Measurements from ENCODE around the gene PDIA5.
"Not testable (repeated sequence)": the region's sequence is repeated elsewhere in the genome, so short reads cannot be mapped to it uniquely, and the experiment has no call there.

The PDIA5 gene

DNA sequence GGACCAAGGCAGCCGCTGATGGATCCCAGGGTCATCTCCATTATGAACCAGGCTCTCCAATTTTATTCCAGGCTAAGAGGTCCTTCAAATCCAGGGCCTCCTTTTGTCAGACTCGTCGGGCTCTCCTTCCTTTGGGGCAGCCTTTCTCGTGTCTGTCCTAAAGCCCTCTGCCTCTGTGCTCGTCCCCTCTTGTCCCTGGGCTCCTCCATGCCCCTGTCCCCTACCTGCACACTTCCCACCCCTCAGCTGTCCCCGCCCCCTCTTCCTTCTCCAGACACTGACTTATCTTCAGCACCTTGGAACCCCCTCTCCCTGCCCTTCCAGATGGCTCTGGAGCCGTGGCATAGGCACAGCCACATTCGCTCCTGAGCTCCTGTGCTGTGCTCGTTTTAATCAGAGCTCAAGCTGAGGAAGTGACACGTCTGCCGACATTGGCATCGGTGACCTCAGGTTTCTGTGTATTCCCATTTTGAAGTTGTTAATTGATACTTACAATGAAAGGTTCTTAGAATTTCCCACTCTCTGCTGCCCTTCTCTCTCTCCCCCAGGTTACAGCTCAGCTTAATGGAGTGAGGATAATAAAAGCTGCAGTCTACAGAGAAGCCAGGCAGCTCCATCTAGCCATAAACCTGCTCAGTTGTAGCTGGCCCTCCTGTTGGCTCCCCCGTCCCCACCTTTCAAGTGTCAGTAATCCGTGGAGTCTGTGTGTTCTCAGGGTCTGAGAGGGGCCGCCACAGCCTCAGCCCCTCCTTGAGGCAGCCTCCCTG is 83.8 kb downstream of the PDIA5 start:
- DNase-seq (ENCODE audit: low spot score): no peak

DNA sequence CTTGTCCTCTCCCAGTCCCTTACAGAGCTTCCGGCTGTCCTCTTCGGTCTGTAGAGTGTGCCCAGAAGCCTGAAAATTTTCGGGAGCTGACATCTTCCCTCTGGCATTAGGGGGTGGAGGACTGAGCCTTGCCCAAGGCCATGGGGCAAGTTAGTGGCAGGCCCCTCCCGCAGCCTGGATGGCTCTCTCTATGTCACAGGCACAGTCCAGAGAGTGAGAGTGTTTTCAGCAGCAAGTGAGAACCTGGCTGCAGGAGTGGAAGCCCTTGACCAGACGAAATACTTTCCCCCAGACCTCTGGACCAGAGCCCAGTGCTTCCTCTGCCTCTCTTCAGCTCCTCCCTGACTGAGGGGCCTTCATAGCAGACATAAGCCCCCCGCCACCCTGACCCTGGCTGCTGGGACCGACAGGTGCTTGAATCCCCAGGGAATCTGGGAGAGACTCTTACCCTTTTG is 84.5 kb downstream of the PDIA5 start:
- DNase-seq (ENCODE audit: low spot score): no peak

DNA sequence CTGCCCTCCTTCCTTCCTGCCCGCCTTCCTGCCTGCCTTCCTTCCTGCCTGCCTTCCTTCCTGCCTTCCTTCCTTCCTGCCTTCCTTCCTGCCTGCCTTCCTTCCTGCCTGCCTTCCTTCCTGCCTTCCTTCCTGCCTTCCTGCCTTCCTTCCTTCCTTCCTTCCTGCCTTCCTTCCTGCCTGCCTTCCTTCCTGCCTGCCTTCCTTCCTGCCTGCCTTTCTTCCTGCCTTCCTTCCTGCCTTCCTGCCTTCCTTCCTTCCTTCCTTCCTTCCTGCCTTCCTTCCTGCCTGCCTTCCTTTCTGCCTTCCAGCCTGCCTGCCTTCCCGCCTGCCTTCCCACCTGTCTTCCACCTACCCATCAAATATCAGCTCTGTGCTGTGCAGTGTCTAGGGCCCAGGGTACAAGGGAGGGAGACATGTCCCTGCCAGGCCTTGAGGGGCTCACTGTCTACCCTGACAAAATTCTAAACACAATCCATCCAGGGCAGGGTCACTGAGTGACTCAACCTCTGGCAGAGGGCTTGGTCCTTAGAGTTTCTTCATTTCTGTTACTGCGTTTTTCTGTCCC is 85.1 kb downstream of the PDIA5 start:
- not testable (repeated sequence) for DNase-seq (ENCODE audit: low spot score)

DNA sequence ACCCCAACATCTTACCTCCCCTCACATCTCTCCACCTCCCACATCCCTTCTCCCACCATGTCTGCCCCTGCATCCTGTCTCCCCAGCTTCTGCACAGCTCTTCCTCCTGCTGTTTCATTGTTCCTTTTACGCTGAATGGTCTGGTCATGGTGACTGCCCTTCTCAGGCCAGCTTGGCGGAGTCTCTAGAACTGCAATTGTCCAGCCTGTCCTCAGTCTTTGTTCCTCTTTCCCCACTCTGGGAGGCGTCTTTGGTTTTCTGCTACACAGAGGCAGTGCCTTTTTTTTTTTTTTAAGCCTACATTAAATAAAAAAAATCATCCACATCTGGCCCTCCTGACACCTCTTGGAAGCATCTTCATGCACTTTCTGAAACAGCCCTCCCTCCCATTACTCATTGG is 85.9 kb downstream of the PDIA5 start:
- no peak for DNase-seq (ENCODE audit: low spot score)

DNA sequence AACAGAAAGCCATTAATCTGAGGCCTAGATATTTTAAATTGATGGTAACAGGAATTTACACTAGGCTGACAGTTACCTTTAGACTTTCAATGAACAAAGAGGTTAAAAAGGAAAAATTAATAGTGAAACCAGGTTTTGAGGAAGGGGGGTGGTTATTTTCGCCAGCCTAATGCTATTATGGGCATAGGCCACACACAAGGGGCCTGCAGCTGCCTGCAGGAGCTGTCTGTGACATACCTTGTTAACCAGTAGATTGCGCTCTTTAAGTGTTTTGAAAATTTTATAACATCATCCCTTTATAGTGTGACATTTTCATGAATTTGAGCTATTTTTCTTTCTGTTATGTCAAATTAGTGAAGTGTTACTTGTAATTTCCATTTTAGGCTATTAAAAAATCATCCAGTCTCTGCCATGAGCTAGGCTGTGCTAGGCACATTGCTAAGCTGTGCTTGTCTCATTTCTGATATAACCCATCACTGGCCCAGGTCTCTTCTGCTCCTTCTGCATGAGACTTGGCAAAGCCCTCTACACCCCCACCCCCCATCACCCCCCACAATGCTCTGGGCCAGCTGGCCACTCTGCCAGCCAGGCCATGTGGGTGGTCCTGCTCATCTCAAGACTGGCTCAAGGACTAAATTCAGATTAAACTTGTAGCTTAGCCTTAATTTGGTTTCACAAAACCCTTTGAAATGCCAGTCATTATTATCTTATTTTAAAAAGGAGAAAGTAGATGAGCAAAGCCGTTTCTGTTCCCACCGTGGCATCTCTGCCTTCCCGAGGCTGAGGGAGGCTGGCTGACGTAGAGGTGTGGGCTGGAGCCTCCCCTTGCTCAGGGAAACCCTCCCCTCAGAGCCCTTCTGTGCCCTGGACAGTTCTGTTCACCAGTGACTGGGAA is 86.5 kb downstream of the PDIA5 start:
- DNase-seq (ENCODE audit: low spot score): no peak

DNA sequence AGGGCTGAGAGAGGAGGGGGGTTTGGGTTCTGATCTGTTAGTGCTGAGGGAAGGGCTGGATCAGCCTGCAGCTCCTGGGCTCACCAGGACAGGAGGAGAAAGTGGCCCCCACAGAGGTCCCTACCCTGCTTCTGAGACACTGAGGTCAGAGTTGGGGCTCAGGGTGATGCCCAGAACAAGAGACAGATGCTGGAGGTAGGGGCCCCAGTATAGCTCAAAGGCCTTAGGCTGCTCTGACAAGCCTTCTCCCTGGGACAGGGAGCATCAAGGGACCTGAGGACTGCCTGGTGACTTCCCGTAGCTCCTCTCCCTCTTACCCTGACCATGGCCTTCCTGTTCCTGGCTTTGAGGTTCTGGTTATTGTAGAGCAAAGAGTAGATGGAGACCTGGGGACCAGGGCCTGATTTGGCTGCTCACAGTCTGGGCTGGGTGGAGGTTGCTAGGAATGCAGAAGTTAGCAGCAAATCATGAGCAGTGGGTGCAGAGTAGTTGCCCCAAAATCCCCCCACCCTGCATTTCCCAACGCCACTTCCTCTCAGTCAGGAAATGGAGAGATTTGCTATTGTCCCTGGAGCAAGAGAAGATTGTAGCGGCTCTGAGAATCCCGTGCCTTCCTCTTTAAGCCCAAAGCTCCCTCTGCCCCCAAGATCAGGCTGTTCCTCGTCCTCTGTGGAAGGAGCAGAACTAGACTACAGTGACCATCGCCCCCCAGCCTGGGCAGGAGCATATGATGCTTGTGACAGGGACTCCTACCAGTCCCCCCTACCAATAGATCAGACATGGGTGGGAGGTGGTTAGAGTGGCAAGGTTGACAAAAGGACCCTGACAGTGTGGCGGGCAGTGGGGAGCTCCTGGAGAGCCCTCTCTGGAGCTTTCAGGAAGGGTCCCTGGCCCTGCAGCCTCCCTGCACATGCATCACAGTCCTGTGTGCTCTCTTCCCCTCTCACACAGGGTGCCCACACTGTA is 87.5 kb downstream of the PDIA5 start:
- DNase-seq (ENCODE audit: low spot score): no peak

DNA sequence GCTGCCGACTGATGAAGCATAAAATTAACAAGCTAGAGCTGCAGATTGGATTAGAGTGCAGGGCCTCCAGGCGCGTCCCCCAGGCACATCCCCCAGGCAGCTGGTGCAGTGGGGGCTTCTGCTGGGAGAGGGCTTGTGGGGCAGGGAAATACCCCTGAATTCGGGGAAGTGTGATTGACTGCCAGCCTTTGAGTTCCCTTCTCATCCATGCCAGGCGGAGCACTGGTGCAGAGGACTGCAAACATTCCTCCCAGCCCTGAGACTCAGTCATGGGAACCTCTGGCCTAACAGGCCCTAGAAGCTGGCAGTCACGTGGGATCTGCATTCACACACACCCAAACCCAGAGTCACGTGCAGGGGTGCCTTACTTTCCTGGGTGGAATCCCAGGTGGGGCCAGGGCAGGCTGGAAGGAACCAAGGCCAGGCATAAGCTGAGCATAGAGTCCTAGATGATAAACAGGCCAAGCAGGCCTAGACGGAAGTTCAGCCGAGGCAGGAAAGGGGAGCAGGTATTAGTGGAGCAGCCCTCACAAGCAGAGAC is 88.7 kb downstream of the PDIA5 start:
- DNase-seq (ENCODE audit: low spot score): no peak

DNA sequence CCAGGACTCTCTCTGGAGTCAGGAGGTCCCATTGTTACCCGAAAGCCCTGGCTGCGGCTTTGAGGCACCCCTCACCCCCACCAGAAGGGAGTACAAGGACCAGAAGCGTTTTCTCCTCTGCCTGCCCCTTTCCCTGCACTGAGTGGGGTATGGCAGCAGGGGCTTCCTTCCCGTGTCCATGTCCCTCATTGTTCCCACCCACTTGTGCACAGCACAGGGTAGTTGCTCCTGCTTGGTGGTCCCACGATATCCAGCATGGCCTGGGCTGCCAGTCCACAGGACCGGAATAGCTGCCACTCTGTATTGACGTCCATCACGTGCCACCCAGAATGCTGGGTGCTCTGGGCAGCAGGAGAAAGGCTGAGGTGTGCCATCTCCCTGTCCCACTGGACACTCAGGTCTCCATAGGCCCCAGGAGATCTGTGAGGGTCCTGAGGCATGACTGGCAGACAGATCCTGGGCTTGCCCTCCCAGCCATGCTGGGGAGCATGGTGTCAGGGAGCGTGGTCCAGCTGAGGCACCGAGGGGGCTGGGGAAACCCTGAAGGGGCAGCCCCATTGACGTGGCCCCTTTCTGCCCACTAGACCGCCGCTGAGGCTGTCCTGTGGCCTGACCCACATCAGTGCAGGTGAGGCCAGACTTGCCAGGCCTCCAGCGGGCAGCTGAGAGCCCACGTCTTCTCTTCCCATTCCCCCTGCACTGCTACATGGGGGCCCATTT is 89.6 kb downstream of the PDIA5 start:
- DNase-seq (ENCODE audit: low spot score): no peak

DNA sequence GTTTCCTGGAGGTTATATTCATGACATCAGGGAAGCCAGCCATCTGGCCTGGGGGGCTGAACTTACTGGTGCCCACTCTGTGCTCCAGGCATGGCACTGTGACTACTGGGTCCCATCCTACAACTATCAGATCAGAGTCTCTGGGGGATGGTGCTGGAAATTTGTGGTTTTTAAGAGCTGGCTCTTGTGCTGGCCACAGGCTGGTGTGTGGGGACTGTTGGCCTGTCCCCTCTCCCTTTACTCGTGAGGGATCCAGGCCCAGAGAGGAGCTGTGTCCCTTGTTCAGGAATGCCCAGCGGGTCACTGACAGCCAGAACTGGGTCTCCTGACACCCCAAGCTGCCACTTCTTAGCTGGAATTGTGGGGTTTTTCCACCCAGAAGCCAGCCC is 90.4 kb downstream of the PDIA5 start:
- no peak for DNase-seq (ENCODE audit: low spot score)

DNA sequence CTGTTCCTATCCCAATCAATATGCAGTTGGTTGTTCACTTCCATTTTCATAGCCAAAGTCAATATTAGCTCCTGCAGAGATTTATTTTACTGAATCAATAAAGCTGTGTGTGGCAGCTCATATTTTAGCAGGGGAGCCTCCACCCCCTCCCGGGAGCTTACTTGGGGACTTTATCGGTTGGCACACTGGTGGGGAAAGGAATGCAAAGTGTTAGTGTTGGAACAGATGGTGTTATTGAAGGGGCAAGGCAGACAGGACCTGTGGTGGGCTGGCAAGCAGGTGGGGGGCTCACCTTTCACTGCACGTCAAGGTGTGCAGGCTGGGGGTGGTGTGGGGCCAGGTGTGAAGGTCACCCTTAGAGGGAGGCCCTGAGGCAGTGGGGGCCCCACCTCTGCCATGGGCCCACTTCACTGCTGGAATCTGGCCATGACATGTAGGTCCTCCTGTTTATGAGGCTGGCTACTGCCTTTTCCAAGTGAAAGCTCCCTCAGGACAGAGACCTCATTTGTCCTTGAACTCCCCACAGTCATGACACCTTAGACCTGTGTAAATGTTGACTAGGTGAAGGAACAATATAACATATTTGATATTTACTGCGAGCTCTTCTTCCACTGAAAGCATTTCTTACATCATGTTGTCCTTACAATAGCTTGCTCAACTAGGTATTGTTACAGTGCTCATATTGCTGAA is 90.9 kb downstream of the PDIA5 start:
- no peak for DNase-seq (ENCODE audit: low spot score)

DNA sequence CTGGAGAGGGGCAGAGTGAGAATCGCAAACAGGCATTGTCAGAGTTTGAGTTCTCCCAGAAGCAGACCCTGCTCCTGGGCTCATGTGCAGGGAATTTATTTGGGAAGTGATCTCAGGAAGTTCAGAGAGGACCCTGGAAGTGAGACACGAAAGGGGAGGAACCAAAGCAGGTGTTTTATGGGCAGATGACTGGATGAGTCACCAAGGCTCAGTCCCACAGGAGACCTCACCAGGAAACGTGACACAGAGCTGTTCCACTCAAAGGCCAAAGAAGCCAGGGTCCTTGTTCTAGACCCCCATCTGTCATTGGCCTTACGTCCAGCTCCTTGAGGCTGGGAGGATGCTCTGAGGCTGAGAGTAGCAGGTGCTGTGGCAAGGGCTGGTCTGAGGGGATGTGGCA is 91.5 kb downstream of the PDIA5 start:
- DNase-seq (ENCODE audit: low spot score): peak; percentile 46

DNA sequence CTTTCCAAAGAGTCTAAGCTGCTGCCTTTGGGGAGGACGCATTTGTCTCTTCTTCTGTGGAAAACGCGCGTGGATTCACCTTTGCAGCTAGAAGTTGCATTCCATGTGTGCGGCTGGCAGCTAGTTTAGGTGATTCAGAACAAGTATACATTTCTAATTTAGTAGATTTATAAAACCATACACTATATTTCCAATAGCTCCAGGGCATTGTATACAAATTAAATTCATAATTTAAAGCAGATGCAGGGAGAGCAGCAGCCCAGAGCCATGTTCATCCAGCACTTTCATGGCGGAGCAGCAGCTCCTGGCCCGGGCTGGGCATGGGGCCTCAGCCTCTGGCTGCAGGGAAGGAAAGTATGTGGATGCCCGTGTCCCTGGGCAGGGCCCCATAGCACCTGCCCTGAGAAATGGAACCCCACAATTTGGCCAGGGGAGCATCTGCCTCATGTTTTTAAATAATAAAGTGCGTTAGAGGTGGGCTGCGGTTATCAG is 92.1 kb downstream of the PDIA5 start:
- no peak for DNase-seq (ENCODE audit: low spot score)

DNA sequence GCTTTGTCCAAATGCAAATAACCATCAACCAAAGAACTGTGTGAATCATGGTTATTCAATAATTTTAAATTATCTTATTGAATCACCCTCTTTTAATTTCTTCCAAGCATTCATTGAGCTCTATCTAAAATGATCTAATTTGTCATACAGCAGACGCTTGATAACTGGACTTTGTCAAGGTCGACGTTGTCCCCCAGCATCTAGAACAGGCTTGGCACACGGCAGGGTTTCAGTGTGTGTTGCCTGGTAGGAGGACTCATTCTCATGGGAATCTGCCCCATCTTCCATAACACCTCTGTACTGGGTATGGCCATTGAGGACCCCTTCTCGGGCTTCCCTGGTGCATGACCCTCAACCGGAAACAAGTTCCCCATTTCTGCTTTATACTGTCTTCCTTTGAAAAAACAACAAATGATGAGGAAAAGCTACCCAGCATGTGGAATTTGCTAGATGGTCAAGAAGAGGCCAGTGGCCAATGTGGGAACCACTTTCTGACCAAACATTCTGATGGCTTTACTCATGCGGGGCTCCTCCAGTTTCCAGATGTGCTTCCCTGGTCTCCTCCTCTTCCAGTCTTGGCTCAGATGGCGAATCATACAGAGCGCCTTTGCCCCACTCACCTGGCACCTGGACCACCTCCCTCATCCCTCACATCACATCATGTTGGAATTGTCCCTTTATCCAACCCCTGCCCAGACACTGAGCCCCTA is 93.3 kb downstream of the PDIA5 start:
- no peak for DNase-seq (ENCODE audit: low spot score)

DNA sequence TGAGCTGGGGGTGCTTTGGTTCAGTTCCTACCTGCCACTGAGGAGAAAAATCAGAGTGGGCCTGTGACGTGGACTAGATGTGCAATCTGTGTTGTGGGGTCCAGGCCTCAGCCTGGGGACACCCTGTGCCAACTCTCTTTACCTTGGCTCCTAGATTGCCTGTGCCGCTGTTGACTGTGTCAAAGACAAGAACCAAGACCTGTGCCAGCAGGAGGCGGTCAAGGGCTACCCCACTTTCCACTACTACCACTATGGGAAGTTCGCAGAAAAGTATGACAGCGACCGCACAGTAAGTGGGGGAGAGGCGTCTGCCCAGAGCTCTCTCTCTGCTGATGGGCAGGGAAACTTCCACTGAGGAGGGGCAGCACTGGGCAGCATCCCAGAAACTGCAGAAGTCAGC is 94.3 kb downstream of the PDIA5 start:
- DNase-seq (ENCODE audit: low spot score): no peak

DNA sequence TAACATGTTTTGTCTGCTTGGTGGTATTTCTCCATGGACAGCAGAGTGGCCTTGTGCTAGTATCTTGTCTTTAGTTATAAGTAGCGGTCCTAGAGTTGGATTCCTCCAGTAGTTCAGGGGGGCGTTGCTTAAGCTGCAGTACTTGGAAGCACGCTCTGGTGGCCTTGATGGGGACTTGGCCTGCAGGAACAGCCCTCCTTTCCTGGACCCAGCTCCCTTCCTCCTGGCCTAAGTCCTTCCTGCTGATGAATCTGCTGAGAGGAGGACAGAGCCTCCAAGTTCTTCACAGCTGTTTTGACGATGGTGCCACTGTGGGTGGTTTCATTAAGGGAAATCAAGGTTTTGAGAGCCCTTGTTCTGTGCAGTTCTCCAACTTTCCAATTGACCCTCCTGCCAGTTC is 96.3 kb downstream of the PDIA5 start:
- no peak for DNase-seq (ENCODE audit: low spot score)

DNA sequence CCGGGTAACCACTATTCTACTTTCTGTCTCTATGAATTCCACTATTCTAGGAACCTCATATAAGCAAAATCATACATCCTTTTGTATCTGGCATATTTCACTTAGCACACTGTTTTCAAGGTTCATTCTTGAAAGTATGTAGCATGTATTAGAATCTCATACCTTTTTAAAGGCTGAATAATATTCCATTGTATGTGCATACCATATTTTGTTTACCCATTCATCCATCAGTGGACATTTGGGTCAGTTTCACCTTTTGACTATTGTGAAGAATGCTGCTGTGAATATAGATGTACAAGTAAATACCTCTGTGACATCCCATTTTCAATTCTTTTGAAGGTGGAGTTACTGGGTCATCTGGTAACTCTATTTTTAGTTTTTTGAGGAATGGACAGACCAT is 98.3 kb downstream of the PDIA5 start:
- DNase-seq (ENCODE audit: low spot score): no peak

DNA sequence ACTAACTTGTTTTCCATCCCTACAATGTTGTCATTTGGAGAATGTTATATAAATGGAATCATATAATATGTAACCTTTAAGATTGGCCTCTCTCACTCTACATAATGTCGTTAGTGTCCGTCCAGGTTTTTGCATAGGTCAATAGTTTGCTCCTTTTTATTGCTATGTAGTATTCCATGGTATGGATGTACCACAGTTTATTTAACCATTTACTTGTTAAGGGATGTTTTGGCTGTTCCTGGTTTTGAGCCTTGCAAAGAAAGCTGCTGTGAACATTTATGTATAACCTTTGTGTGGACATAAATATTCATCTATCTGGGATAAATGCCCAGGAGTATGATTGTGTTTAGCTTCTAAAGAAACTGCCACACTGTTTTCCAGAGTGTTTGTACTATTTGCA is 100.9 kb downstream of the PDIA5 start:
- no peak for DNase-seq (ENCODE audit: low spot score)

DNA sequence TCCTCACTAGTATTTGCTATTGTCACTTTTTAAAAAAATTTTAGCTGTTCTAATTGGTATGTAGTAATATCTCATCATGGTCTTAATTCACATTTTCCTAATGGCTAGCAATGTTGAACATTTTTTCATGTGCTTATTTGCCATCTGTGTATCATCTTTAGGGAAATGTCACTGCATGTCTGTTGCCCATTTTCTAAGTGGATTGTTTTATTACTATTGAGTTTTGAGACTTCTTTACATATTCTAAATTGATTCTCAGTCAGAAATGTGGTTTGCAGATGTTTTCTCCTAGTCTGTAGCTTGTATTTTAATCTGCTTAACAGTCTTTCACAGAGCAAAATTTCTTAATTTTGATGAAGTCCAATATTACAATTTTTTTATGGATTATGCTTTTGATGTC is 101.3 kb downstream of the PDIA5 start:
- no peak for DNase-seq (ENCODE audit: low spot score)

DNA sequence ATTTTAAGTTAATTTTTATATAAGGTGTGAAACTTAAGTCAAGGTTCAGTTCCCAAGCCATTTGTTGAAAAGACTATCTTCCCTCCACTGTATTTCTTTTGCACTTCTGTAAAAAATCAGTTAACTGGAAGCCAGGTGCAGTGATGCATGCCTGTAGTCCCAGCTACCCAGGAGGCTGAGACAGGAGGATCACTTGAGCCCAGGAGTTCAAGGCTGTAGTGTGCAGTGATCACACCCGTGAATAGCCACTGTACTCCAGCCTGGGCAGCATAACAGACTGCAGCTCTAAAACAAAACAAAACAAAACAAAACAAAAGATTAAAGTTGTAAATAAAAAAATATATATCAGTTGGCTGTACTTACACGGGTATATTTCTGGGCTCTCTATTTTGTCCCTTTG is 101.8 kb downstream of the PDIA5 start:
- DNase-seq (ENCODE audit: low spot score): no peak

Measured in kidney capillary endothelial cell (primary cell).